Pancreas (tissue), 10 donors: ENCODE results near the gene SH3TC1. TPM values are rescaled to one million over a fixed set of nuclear protein-coding genes. Genes with fewer than 3 reads are reported as not detected.
A peak's percentile ranks its signal among the peaks of the same experiment; 100 is the strongest.

ENCODE experiments used
- ATAC-seq, 4 donors: fragments of 200-7000 bp; cut with Tn5 transposase; one replicate each; pipeline versions ENCODE4 v1.8.0 to v1.9.1; 2020; ENCODE audit warnings: mild to moderate bottlenecking in 4 of 4, moderate library complexity in 4 of 4
- DNase-seq, 6 donors: peaks; one replicate each; pipeline ENCODE4 v3.0.0-alpha.2; 2020
- FAIRE-seq: peaks from 2 replicates; lab custom pipeline; 2012; peaks lifted over from hg19 to GRCh38; lab: Jason Lieb, UNC
- H3K27ac ChIP-seq, 4 donors: fragments of 200-600 bp; sonication (generic); 1 replicate in 3 of 4; 2 replicates in 1 of 4; pipeline versions ENCODE4 v1.5.0 to v1.8.0; 2020
- H3K27me3 ChIP-seq, 4 donors: fragments of 200-600 bp; one replicate each; pipeline ENCODE4 v1.8.0; 2021
- H3K36me3 ChIP-seq, 3 donors: fragments of 200-600 bp; sonication (generic) in 1 of 3; one replicate each; pipeline versions ENCODE4 v1.5.0 to v1.8.0; 2020 to 2021
- H3K4me1 ChIP-seq, 3 donors: fragments of 200-600 bp; one replicate each; pipeline ENCODE4 v1.8.0; 2021
- H3K4me3 ChIP-seq, 4 donors: fragments of 200-600 bp; sonication (generic) in 2 of 4; one replicate each; pipeline versions ENCODE4 v1.5.0 to v1.8.0; 2020 to 2021
- H3K9me3 ChIP-seq, 4 donors: fragments of 200-600 bp; one replicate each; pipeline ENCODE4 v1.8.0; 2021
- WGBS, 2 donors: extraction: QIAGEN DNeasy Blood & Tissue Kit; methylation state at CpG; one replicate each; pipeline ENCODE4 v1.1.7; 2013; 5-methylcytosine and 5-hydroxymethylcytosine counted together
- intact Hi-C, 3 donors: fragments of 100-400 bp; cut with DNase I; formaldehyde crosslinking; loops; one replicate each; pipeline versions ENCODE4 v1.11.1 to v1.14.2; 2022
- polyA plus RNA-seq, 2 donors: library from polyadenylated mRNA; stranded (reverse); fragments of 200-250 nt; gene quantifications; one replicate each; pipeline ENCODE4 v1.2.3, GENCODE V29; 2013
- total RNA-seq, 6 donors: library from RNA; stranded (reverse); fragmentation: NEBNext Ultra II Directional in 4 of 6; extraction: Animal tissue kit (Norgen Biotek cat#: 25700) in 4 of 6; gene quantifications; one replicate each; pipeline versions ENCODE4 v1.2.1 to v1.2.4, GENCODE V29; 2021 to 2023
- TF ChIP-seq, protein P1 (sequence below), 4 donors: fragments of 200-600 bp; sonication (generic) in 3 of 4; IDR thresholded peaks; one replicate each; pipeline versions ENCODE4 v1.5.0 to v1.8.0; 2021; ENCODE audit warnings: antibody characterized with exemption in 4 of 4
- donor health status: healthy with polysubstance abuse.
- donor health status: DM: no; HTN: no; CAD: no; lungs with moderate emphysema.
- donor health status: DM: no; HTN: no; CAD: no.
- donor health status: control.
- donor health status: control.
- donor health status: Bipolar disorder and iron deficiency.
- donor health status: DM: yes; HTN: yes; CAD: no.
- donor health status: DM: no; HTN: no; CAD: no.
- donor health status: DM: no; HTN: no; CAD: no.
- donor health status: DM: yes; HTN: yes; CAD: no.

SH3TC1 gene
- total and polyA plus RNA-seq, 8 donors: 12.5 to 28.0 (median 19.6) TPM

- Histone ChIP-seq H3K27ac (no peak overlapping the region), H3K27me3 (no peaks in the 10 kb centered on the region), H3K4me3 (no peak overlapping the region), H3K9me3 (no peaks in the 10 kb centered on the region), H3K4me1 (peaks cover 7 to 20% (median 15%) of the 10 kb centered on the region in 3 donors), H3K36me3 (no peaks in the 10 kb centered on the region)
- 81 to 84% methylated on average over 19 of the region's 19 CpGs for WGBS, 2 donors
- no peak for DNase-seq
- no peak for ATAC-seq
- intact Hi-C loops: no loop called here
- no peak for FAIRE-seq
- TF ChIP-seq, protein P1, sequence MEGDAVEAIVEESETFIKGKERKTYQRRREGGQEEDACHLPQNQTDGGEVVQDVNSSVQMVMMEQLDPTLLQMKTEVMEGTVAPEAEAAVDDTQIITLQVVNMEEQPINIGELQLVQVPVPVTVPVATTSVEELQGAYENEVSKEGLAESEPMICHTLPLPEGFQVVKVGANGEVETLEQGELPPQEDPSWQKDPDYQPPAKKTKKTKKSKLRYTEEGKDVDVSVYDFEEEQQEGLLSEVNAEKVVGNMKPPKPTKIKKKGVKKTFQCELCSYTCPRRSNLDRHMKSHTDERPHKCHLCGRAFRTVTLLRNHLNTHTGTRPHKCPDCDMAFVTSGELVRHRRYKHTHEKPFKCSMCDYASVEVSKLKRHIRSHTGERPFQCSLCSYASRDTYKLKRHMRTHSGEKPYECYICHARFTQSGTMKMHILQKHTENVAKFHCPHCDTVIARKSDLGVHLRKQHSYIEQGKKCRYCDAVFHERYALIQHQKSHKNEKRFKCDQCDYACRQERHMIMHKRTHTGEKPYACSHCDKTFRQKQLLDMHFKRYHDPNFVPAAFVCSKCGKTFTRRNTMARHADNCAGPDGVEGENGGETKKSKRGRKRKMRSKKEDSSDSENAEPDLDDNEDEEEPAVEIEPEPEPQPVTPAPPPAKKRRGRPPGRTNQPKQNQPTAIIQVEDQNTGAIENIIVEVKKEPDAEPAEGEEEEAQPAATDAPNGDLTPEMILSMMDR (IDR thresholded peaks at IDR 0.05): no peak
Measured at GRCh38 chr4:8194306-8195242, 4.5 kb upstream of the SH3TC1 start.

- intact Hi-C loops: no loop called here
- H3K4me3 ChIP-seq: no peak overlapping the region
- DNase-seq (no peak), ATAC-seq (no peak), FAIRE-seq (no peak)
- H3K9me3 ChIP-seq: no peaks in the 10 kb centered on the region
- 76 to 82% methylated on average over 7 of the region's 7 CpGs for WGBS, 2 donors
- H3K4me1 ChIP-seq: peaks cover 9 to 26% (median 18%) of the 10 kb centered on the region in 3 donors
- H3K27ac ChIP-seq: no peak overlapping the region
- no peaks in the 10 kb centered on the region for H3K27me3 ChIP-seq
- TF ChIP-seq, protein P1 (IDR thresholded peaks at IDR 0.05): no peak
- no peaks in the 10 kb centered on the region for H3K36me3 ChIP-seq
Measured at GRCh38 chr4:8195431-8195830, 3.7 kb upstream of the SH3TC1 start.

DNA sequence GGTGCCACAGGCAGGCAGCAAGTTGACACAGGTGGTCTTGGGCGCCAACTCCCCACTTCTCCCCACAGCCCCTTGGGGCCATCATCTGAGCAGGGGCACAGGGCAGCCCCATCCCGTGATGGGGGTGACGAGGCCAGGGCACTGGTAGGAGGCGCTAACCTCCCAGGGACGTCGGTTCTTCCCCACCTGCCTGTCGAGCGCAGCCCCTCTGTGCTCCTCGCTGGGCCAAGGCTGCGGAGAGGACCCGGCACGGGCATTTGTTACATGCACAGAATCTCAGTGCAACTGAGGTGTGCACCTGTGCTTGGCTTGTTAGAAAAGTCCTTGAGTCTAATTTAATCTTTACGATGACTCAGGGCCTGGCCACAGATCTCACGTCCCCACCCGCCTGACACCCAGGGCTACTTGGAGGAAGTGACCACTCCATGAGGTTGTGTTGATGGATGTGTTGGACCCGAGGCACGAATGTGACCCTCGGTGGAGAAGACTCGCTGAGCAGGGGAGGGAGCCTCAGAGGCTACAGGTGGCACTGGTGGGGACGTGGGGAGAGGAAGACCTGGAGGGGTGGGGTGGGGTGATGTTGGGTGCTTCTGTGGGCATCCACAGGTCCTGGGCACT lies 3.1 kb upstream of the SH3TC1 start:
- ATAC-seq (no peak), FAIRE-seq (no peak), DNase-seq (peak in 3 of 6 donors; percentile 37 to 61 (median 57))
- WGBS, 2 donors: 47 to 48% methylated on average over 20 of the region's 20 CpGs
- peaks cover 12 to 32% (median 22%) of the 10 kb centered on the region in 3 donors for H3K4me1 ChIP-seq
- no peaks in the 10 kb centered on the region for H3K27me3 ChIP-seq
- no peaks in the 10 kb centered on the region for H3K9me3 ChIP-seq
- no peak overlapping the region for H3K4me3 ChIP-seq
- H3K27ac ChIP-seq: no peak overlapping the region
- intact Hi-C loops: no loop called here
- TF ChIP-seq, protein P1 (IDR thresholded peaks at IDR 0.05): no peak
- H3K36me3 ChIP-seq: no peaks in the 10 kb centered on the region

- FAIRE-seq (no peak), DNase-seq (peak in 2 of 6 donors; percentile 53 to 82), ATAC-seq (no peak)
- H3K36me3 ChIP-seq: no peaks in the 10 kb centered on the region
- H3K4me3 ChIP-seq: no peak overlapping the region
- TF ChIP-seq, protein P1 (IDR thresholded peaks at IDR 0.05): no peak
- H3K27me3 ChIP-seq: no peaks in the 10 kb centered on the region
- 88 to 90% methylated on average over 13 of the region's 13 CpGs for WGBS, 2 donors
- intact Hi-C loops: no loop called here
- no peak overlapping the region for H3K27ac ChIP-seq
- no peaks in the 10 kb centered on the region for H3K9me3 ChIP-seq
- peaks cover 22 to 37% (median 23%) of the 10 kb centered on the region in 3 donors for H3K4me1 ChIP-seq
Measured at GRCh38 chr4:8197521-8197920, 1.6 kb upstream of the SH3TC1 start.
